IMR-90 (cell line): ENCODE results near the gene NEUROG1. TPM values are rescaled to one million over a fixed set of nuclear protein-coding genes. Genes with fewer than 3 reads are reported as not detected.

Experiments used
- ATAC-seq: fragments of 200-7000 bp; cut with Tn5 transposase; 2 replicates; pipeline ENCODE4 v1.9.1; 2020; ENCODE audit warnings: low read depth, mild to moderate bottlenecking, moderate library complexity
- BruUV-seq: library from RNA; stranded (reverse); fragments of 400-500 nt; replicated peaks from 2 replicates; lab custom pipeline; 2021; lab: Mats Ljungman, UMichigan
- CTCF ChIA-PET: fragments of 300-600 bp; formaldehyde crosslinking; extraction: SDS; loops from one replicate; lab custom pipeline; 2021; ENCODE audit warnings: antibody characterized with exemption; lab: Yijun Ruan, JAX
- POLR2A ChIA-PET: fragments of 300-600 bp; sonication (Branson Sonifier 250); formaldehyde crosslinking; loops from one replicate; lab custom pipeline; 2022; ENCODE audit warnings: antibody characterized with exemption; ENCODE audit not compliant: unreplicated experiment; lab: Charles Lee
- DNase-seq: peaks from one replicate; pipeline ENCODE4 v3.0.0; 2013
- H2AFZ ChIP-seq: replicated peaks from 2 replicates; pipeline ENCODE3; 2013; ENCODE audit warnings: low read length, mild to moderate bottlenecking; ENCODE audit not compliant: poor library complexity
- H2AK5ac ChIP-seq: 2 replicates; pipeline ENCODE4 v1.6.1; 2013; ENCODE audit warnings: low read depth, low read length, inconsistent platforms
- H2AK9ac ChIP-seq: replicated peaks from 2 replicates; pipeline ENCODE3; 2013; ENCODE audit warnings: mild to moderate bottlenecking, low read depth, low read length, moderate library complexity; ENCODE audit not compliant: poor library complexity
- H2BK120ac ChIP-seq: 2 replicates; pipeline ENCODE4 v1.6.1; 2013; ENCODE audit warnings: low read depth, low read length, inconsistent platforms
- H2BK15ac ChIP-seq: 3 replicates; pipeline ENCODE4 v1.6.1; 2013; ENCODE audit warnings: low read depth, low read length, inconsistent platforms
- H2BK20ac ChIP-seq: 2 replicates; pipeline ENCODE4 v1.6.1; 2013; ENCODE audit warnings: low read depth, mild to moderate bottlenecking, inconsistent platforms, low read length, moderate library complexity
- H2BK5ac ChIP-seq: 2 replicates; pipeline ENCODE4 v1.6.1; 2013; ENCODE audit warnings: mild to moderate bottlenecking, low read depth, low read length, inconsistent platforms; ENCODE audit not compliant: poor library complexity, severe bottlenecking
- H3K14ac ChIP-seq: replicated peaks from 2 replicates; pipeline ENCODE4 v1.6.1; 2013; ENCODE audit warnings: low read depth, low read length, inconsistent platforms
- H3K18ac ChIP-seq: 2 replicates; pipeline ENCODE4 v1.6.1; 2013; ENCODE audit warnings: low read depth, low read length, control low read depth
- H3K23ac ChIP-seq: 2 replicates; pipeline ENCODE4 v1.6.1; 2013; ENCODE audit warnings: low read depth, low read length, inconsistent platforms
- H3K27ac ChIP-seq: 2 replicates; pipeline ENCODE4 v1.5.1; 2013; ENCODE audit warnings: mild to moderate bottlenecking, control low read depth, low read length; ENCODE audit not compliant: insufficient read depth
- H3K27me3 ChIP-seq: 2 replicates; pipeline ENCODE4 v1.6.1; 2013; ENCODE audit warnings: low read length; ENCODE audit not compliant: control insufficient read depth, insufficient read depth
- H3K36me3 ChIP-seq: 2 replicates; pipeline ENCODE4 v1.6.1; 2013; ENCODE audit warnings: low read length, mixed read lengths; ENCODE audit not compliant: control insufficient read depth, insufficient read depth
- H3K4ac ChIP-seq: 2 replicates; pipeline ENCODE4 v1.6.1; 2013; ENCODE audit warnings: low read depth, low read length, inconsistent platforms
- H3K4me1 ChIP-seq: 2 replicates; pipeline ENCODE4 v1.6.1; 2013; ENCODE audit warnings: low read length, mixed read lengths; ENCODE audit not compliant: control insufficient read depth, insufficient read depth
- H3K4me2 ChIP-seq: 2 replicates; pipeline ENCODE4 v1.6.1; 2013; ENCODE audit warnings: low read depth, mild to moderate bottlenecking, control low read depth, low read length, moderate library complexity
- H3K4me3 ChIP-seq: 2 replicates; pipeline ENCODE4 v1.5.1; 2013; ENCODE audit warnings: low read depth, mild to moderate bottlenecking, control low read depth, low read length, moderate library complexity; ENCODE audit not compliant: insufficient read depth
- H3K56ac ChIP-seq: 2 replicates; pipeline ENCODE4 v1.6.1; 2013; ENCODE audit warnings: low read length, inconsistent platforms; ENCODE audit not compliant: insufficient read depth; ENCODE audit errors: extremely low read depth
- H3K79me1 ChIP-seq, 2 experiments: 2 replicates each; pipeline ENCODE4 v1.6.1; 2013; ENCODE audit warnings: low read length in 2 of 2, inconsistent platforms in 1 of 2, low read depth in 1 of 2
- H3K9ac ChIP-seq: 2 replicates; pipeline ENCODE4 v1.6.1; 2013; ENCODE audit warnings: low read depth, low read length, control low read depth
- H3K9me1 ChIP-seq: 2 replicates; pipeline ENCODE4 v1.6.1; 2013; ENCODE audit warnings: low read length, inconsistent platforms; ENCODE audit not compliant: insufficient read depth
- H3K9me3 ChIP-seq: 2 replicates; pipeline ENCODE4 v1.6.1; 2013; ENCODE audit warnings: low read length; ENCODE audit not compliant: control insufficient read depth, insufficient read depth
- H4K20me1 ChIP-seq: 2 replicates; pipeline ENCODE4 v1.6.1; 2013; ENCODE audit warnings: low read length, inconsistent platforms; ENCODE audit not compliant: insufficient read depth
- H4K5ac ChIP-seq: 2 replicates; pipeline ENCODE4 v1.6.1; 2013; ENCODE audit warnings: mild to moderate bottlenecking, low read depth, low read length, control low read depth
- H4K8ac ChIP-seq, 2 experiments: 2 replicates each; pipeline ENCODE4 v1.6.1; 2013; ENCODE audit warnings: low read depth in 2 of 2, low read length in 2 of 2, control low read depth in 1 of 2, inconsistent platforms in 1 of 2
- H4K91ac ChIP-seq: 2 replicates; pipeline ENCODE4 v1.6.1; 2013; ENCODE audit warnings: low read depth, low read length, inconsistent platforms; ENCODE audit not compliant: insufficient read depth
- BHLHE40 ChIP-seq: fragments of 150-350 bp; IDR thresholded peaks from 2 replicates; pipeline ENCODE4 v1.6.1; 2016; ENCODE audit warnings: mild to moderate bottlenecking, low read depth, low read length
- CEBPB ChIP-seq: IDR thresholded peaks from 2 replicates; pipeline ENCODE4 v1.6.1; 2012; ENCODE audit warnings: low read depth, low read length, improper control_type of control experiment
- CHD1 ChIP-seq: IDR thresholded peaks from 2 replicates; pipeline ENCODE4 v1.6.1; 2012; ENCODE audit warnings: low read depth, low read length, improper control_type of control experiment
- CTCF ChIP-seq: conservative IDR thresholded peaks from 2 replicates; pipeline ENCODE4 v1.5.1; 2012; ENCODE audit warnings: mild to moderate bottlenecking, low read depth, low read length, improper control_type of control experiment
- ELK1 ChIP-seq: fragments of 150-350 bp; IDR thresholded peaks from 2 replicates; pipeline ENCODE4 v1.6.1; 2016; ENCODE audit warnings: low read depth, mild to moderate bottlenecking, low read length, moderate library complexity, borderline replicate concordance
- FOS ChIP-seq: fragments of 150-350 bp; IDR thresholded peaks from 2 replicates; pipeline ENCODE4 v1.6.1; 2016; ENCODE audit warnings: low read depth, low read length
- MAFK ChIP-seq: IDR thresholded peaks from 2 replicates; pipeline ENCODE4 v1.6.1; 2012; ENCODE audit warnings: low read depth, low read length, improper control_type of control experiment
- MAZ ChIP-seq: IDR thresholded peaks from 2 replicates; pipeline ENCODE4 v1.6.1; 2012; ENCODE audit warnings: low read depth, mild to moderate bottlenecking, low read length, improper control_type of control experiment, moderate library complexity, borderline replicate concordance
- MXI1 ChIP-seq: IDR thresholded peaks from 2 replicates; pipeline ENCODE4 v1.6.1; 2012; ENCODE audit warnings: low read depth, mild to moderate bottlenecking, low read length, moderate library complexity, borderline replicate concordance
- NFE2L2 ChIP-seq: fragments of 150-350 bp; IDR thresholded peaks from 2 replicates; pipeline ENCODE4 v1.6.1; 2016; ENCODE audit warnings: low read depth, mild to moderate bottlenecking, low read length
- POLR2A ChIP-seq: IDR thresholded peaks from 2 replicates; pipeline ENCODE4 v1.6.1; 2012; ENCODE audit warnings: mild to moderate bottlenecking, low read depth, low read length
- RAD21 ChIP-seq: IDR thresholded peaks from 2 replicates; pipeline ENCODE4 v1.6.1; 2012; ENCODE audit warnings: low read length, improper control_type of control experiment
- RCOR1 ChIP-seq: IDR thresholded peaks from 2 replicates; pipeline ENCODE4 v1.6.1; 2012; ENCODE audit warnings: mild to moderate bottlenecking, low read length, improper control_type of control experiment; ENCODE audit not compliant: insufficient replicate concordance
- RFX5 ChIP-seq: IDR thresholded peaks from 2 replicates; pipeline ENCODE4 v1.8.0; 2012; ENCODE audit warnings: low read depth, mild to moderate bottlenecking, low read length, moderate library complexity
- SMC3 ChIP-seq: fragments of 150-350 bp; IDR thresholded peaks from 2 replicates; pipeline ENCODE4 v1.6.1; 2016; ENCODE audit warnings: low read depth, mild to moderate bottlenecking, antibody characterized with exemption, low read length, moderate library complexity
- USF2 ChIP-seq: fragments of 150-350 bp; IDR thresholded peaks from 2 replicates; pipeline ENCODE4 v1.6.1; 2017; ENCODE audit warnings: mild to moderate bottlenecking, antibody characterized with exemption, low read length, low read depth
- WGBS, 2 experiments: methylation state at CpG; one replicate each; pipeline versions ENCODE4 v1.1.5 to v1.1.7; 2013; ENCODE audit warnings: missing lambda C conversion rate in 2 of 2; ENCODE audit not compliant: insufficient read length in 1 of 2; ENCODE audit errors: extremely low coverage in 2 of 2; 5-methylcytosine and 5-hydroxymethylcytosine counted together
- dilution Hi-C: fragments of 300-500 bp; cut with HindIII; formaldehyde crosslinking; loops from one replicate; pipeline ENCODE4 v1.14.3; 2018; ENCODE audit warnings: low sequenced_read_pairs; ENCODE audit not compliant: unreplicated experiment
- in situ Hi-C: fragments of 300-500 bp; cut with MboI; formaldehyde crosslinking; loops from 3 replicates; pipeline ENCODE4 v1.14.3; 2019; ENCODE audit warnings: low sequenced_read_pairs, inconsistent platforms, mixed read lengths
- intact Hi-C: fragments of 100-400 bp; cut with micrococcal nuclease; formaldehyde crosslinking; loops from 2 replicates; pipeline ENCODE4 v1.10.0; 2022
- polyA plus RNA-seq, 3 experiments: library from polyadenylated mRNA; depleted of rRNA; stranded (reverse); fragments of >200 nt; gene quantifications; 2 replicates each; pipeline ENCODE4 v1.2.3, GENCODE V29; 2012; ENCODE audit warnings: low replicate concordance in 1 of 3
- total RNA-seq: library from RNA; depleted of rRNA; stranded (reverse); fragments of >200 nt; gene quantifications from 2 replicates; pipeline ENCODE4 v1.2.3, GENCODE V29; 2012

NEUROG1 gene
- total and polyA plus RNA-seq, 2 of the 4 experiments (the other 2 are of a cell fraction): not detected

GRCh38 chr5:135545099-135545498 is 9.3 kb upstream of the NEUROG1 start:
- no peaks in the 10 kb centered on the region for H3K9me1 ChIP-seq
- H3K9ac ChIP-seq: no peak overlapping the region
- no peak overlapping the region for H2AK9ac ChIP-seq
- ATAC-seq: no peak
- H3K14ac ChIP-seq: no peak overlapping the region
- H2BK15ac ChIP-seq: no peak overlapping the region
- no peak overlapping the region for H2AK5ac ChIP-seq
- TF ChIP-seq RCOR1 (no peak), MAFK (no peak), USF2 (no peak), FOS (no peak), MAZ (no peak), NFE2L2 (no peak), ELK1 (no peak), RAD21 (no peak), CEBPB (no peak), SMC3 (no peak), RFX5 (no peak), CHD1 (no peak), MXI1 (no peak), BHLHE40 (no peak), POLR2A (no peak), CTCF (no peak)
- no peak overlapping the region for H3K56ac ChIP-seq
- H3K27me3 ChIP-seq: peaks cover 95% of the 10 kb centered on the region
- peaks cover 2% of the 10 kb centered on the region; the same call in 1 of the 2 replicates for H3K4me1 ChIP-seq
- H3K23ac ChIP-seq: no peak overlapping the region
- DNase-seq: no peak
- H3K36me3 ChIP-seq: no peaks in the 10 kb centered on the region
- H3K4me2 ChIP-seq: no peak overlapping the region
- no peak overlapping the region for H3K4ac ChIP-seq
- no peak overlapping the region for H3K27ac ChIP-seq
- no peak overlapping the region for H2BK120ac ChIP-seq
- H4K5ac ChIP-seq: no peak overlapping the region
- in situ Hi-C loops (no loop called here), intact Hi-C loops (no loop called here), dilution Hi-C loops (no loop called here)
- ChIA-PET POLR2A (no interaction called here), CTCF (no interaction called here)
- H4K8ac ChIP-seq: no peak overlapping the region
- 53% methylated on average over 5 of the region's 17 CpGs; no CpG with 5 or more reads in 1 of the 2 experiments for whole genome bisulfite sequencing, 2 experiments
- H4K20me1 ChIP-seq: no peaks in the 10 kb centered on the region
- H3K18ac ChIP-seq: no peak overlapping the region
- H2AFZ ChIP-seq: no peak overlapping the region
- H3K4me3 ChIP-seq: no peak overlapping the region
- H2BK5ac ChIP-seq: no peak overlapping the region
- H2BK20ac ChIP-seq: no peak overlapping the region
- no TSS peak for BruUV-seq
- no peaks in the 10 kb centered on the region for H3K79me1 ChIP-seq
- peaks cover 4% of the 10 kb centered on the region; the same call in 1 of the 2 replicates for H3K9me3 ChIP-seq
- H4K91ac ChIP-seq: no peak overlapping the region
